Neuron (in vitro differentiated cells): ENCODE data around the gene GAST.

Experiments used
- H2AFZ ChIP-seq: one replicate; pipeline ENCODE4 v1.6.1; 2013; ENCODE audit warnings: low read depth, mild to moderate bottlenecking, inconsistent platforms, low read length, moderate library complexity
- H3K27me3 ChIP-seq: one replicate; pipeline ENCODE4 v1.6.1; 2013; ENCODE audit warnings: low read length; ENCODE audit not compliant: insufficient read depth
- H3K36me3 ChIP-seq: one replicate; pipeline ENCODE4 v1.6.1; 2013; ENCODE audit warnings: low read length; ENCODE audit not compliant: insufficient read depth
- H3K4me1 ChIP-seq: one replicate; pipeline ENCODE4 v1.6.1; 2013; ENCODE audit warnings: low read length; ENCODE audit not compliant: insufficient read depth
- H3K4me3 ChIP-seq: 2 replicates; pipeline ENCODE4 v1.5.1; 2013; ENCODE audit warnings: mild to moderate bottlenecking, low read length, moderate library complexity
- H3K9me3 ChIP-seq: one replicate; pipeline ENCODE4 v1.6.1; 2013; ENCODE audit warnings: low read length

Gene GAST

GRCh38 chr17:41754066-41754465 lies 41.9 kb downstream of the GAST start:
- Histone ChIP-seq H3K27me3 (no peaks in the 10 kb centered on the region), H2AFZ (no peak overlapping the region), H3K4me1 (no peaks in the 10 kb centered on the region), H3K36me3 (peaks cover 42% of the 10 kb centered on the region), H3K9me3 (no peaks in the 10 kb centered on the region), H3K4me3 (no peak overlapping the region)

DNA sequence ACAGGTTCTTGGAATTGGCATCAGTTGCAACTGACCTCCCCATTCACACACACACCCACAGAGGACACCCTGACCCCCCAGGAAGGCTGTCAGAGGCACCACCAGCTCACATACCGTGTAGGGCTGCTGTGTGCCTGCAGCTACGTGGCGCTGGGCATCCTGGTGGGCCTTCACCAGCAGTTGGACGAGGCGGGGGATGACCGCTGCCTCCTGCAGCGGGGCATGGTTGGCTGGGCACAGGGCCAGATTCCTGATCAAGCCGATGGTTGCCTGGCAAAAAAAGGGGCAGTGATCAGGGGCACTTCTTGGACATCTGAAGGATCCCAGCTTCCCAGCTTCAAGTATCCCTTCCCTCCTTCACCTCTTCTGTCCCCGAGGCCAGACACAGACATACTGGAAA lies 46.5 kb downstream of the GAST start:
- H3K36me3 ChIP-seq: peaks cover 72% of the 10 kb centered on the region
- no peak overlapping the region for H2AFZ ChIP-seq
- H3K27me3 ChIP-seq: no peaks in the 10 kb centered on the region
- no peaks in the 10 kb centered on the region for H3K4me1 ChIP-seq
- H3K9me3 ChIP-seq: no peaks in the 10 kb centered on the region
- no peak overlapping the region for H3K4me3 ChIP-seq

DNA sequence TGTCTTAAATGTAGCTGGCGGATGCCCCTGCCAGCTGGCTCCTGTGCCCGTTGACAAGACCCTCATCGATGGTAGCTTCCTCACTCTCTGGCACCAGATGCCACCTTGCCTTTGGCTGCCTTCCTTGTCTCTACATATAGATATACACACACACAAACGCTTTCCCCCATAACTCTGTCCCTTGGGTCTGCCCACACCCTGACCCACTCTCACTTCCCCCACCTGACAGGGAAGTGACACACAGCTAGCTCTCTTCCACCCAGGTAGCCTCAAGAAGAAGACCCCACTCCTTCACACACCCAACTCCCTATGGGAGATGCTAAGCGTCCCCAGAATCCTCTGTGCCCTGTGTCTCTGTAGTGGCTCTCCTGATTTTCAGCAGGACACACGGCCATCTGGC lies 48.7 kb downstream of the GAST start:
- Histone ChIP-seq H3K4me3 (no peak overlapping the region), H3K36me3 (peaks cover 63% of the 10 kb centered on the region), H3K27me3 (no peaks in the 10 kb centered on the region), H3K4me1 (no peaks in the 10 kb centered on the region), H3K9me3 (no peaks in the 10 kb centered on the region), H2AFZ (no peak overlapping the region)

DNA sequence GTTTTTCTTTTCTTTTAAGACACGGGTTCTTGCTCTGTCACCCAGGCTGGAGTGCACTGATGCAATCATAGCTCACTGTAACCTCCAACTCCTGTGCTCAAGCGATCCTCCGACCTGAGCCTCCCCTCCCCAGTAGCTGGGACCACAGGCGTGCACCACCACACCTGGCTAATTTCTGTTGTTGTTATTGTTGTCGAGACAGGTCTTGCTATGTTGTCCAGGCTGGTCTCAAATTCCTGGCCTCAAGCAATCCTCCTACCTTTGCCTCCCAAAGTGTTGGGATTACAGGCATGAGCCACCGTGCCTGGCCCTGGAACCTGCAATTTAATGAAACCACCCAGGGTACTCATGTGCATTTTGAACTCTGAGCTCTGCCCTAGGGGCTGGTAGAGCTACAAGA lies 50.3 kb downstream of the GAST start:
- no peaks in the 10 kb centered on the region for H3K9me3 ChIP-seq
- no peaks in the 10 kb centered on the region for H3K27me3 ChIP-seq
- H3K36me3 ChIP-seq: peaks cover 65% of the 10 kb centered on the region
- H2AFZ ChIP-seq: no peak overlapping the region
- H3K4me1 ChIP-seq: no peaks in the 10 kb centered on the region
- no peak overlapping the region for H3K4me3 ChIP-seq

DNA sequence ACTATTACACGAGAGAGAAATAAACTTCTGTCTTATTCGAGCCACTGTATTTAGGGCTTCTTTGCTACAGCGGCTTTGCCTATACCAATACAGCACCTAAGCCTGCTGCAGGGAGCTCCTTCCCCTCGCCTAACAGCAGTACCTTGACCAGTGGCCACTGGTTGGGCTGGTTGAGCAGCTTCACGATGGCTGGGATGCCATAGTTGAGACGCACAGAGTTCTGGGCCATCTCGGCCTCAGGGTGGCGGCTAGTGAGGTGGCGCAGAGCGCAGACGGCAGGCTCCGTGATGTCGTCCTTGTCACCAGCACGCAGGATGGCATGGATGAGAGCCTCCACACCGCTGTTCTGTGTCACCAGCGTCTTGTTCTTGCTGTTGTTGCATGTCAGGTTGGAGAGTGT lies 50.7 kb downstream of the GAST start:
- H3K4me1 ChIP-seq: no peaks in the 10 kb centered on the region
- H2AFZ ChIP-seq: no peak overlapping the region
- peaks cover 65% of the 10 kb centered on the region for H3K36me3 ChIP-seq

GRCh38 chr17:41763327-41763726 lies 51.2 kb downstream of the GAST start:
- no peaks in the 10 kb centered on the region for H3K27me3 ChIP-seq
- H3K9me3 ChIP-seq: no peaks in the 10 kb centered on the region
- H2AFZ ChIP-seq: no peak overlapping the region
- no peaks in the 10 kb centered on the region for H3K4me1 ChIP-seq
- H3K4me3 ChIP-seq: no peak overlapping the region
- peaks cover 63% of the 10 kb centered on the region for H3K36me3 ChIP-seq

More for the DNA sequence above, 50.7 kb downstream of the GAST start:
- Histone ChIP-seq H3K4me3 (no peak overlapping the region), H3K27me3 (no peaks in the 10 kb centered on the region), H3K9me3 (no peaks in the 10 kb centered on the region)
